GM12865 (cell line): ENCODE measurements around the gene FAM174B.

Source experiments
- DNase-seq: peaks from one replicate; pipeline ENCODE4 v3.0.0; 2010; ENCODE audit warnings: low read depth
- H3K4me3 ChIP-seq: 2 replicates; pipeline ENCODE4 v1.5.1; 2011; ENCODE audit warnings: mild to moderate bottlenecking, low read depth, low read length, control low read depth
- TF ChIP-seq, protein P1 (sequence below): IDR thresholded peaks from 2 replicates; pipeline ENCODE4 v1.5.1; 2011; ENCODE audit warnings: low read length, control low read depth, low read depth, inconsistent platforms; ENCODE audit not compliant: insufficient read depth; ENCODE audit errors: missing control alignments

The FAM174B gene

DNA sequence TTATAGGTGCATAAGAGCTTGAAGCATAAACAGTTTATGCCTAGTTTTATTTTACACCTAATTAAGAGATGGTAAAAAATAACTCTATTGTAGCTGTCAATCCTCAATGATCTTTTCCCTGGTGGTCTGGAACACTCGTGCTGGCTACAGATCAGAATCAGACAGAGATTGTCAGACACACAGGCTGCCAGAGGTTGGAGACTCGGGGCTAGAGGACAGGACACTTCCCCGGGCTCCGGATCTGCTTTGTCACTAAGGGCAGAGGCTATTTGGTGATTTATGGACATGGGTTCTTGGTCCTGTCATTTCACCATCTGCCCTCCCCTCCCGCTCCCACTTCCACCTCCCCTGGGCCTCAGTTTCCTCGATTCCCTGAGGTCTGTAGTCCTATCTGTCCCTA is 16.5 kb upstream of the FAM174B start:
- no peak for DNase-seq
- TF ChIP-seq, protein P1, sequence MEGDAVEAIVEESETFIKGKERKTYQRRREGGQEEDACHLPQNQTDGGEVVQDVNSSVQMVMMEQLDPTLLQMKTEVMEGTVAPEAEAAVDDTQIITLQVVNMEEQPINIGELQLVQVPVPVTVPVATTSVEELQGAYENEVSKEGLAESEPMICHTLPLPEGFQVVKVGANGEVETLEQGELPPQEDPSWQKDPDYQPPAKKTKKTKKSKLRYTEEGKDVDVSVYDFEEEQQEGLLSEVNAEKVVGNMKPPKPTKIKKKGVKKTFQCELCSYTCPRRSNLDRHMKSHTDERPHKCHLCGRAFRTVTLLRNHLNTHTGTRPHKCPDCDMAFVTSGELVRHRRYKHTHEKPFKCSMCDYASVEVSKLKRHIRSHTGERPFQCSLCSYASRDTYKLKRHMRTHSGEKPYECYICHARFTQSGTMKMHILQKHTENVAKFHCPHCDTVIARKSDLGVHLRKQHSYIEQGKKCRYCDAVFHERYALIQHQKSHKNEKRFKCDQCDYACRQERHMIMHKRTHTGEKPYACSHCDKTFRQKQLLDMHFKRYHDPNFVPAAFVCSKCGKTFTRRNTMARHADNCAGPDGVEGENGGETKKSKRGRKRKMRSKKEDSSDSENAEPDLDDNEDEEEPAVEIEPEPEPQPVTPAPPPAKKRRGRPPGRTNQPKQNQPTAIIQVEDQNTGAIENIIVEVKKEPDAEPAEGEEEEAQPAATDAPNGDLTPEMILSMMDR = no peak
- H3K4me3 ChIP-seq = no peak overlapping the region

GRCh38 chr15:92671406-92671805 is 15.8 kb upstream of the FAM174B start:
- DNase-seq = no peak
- H3K4me3 ChIP-seq = no peak overlapping the region
- TF ChIP-seq, protein P1 = no peak

DNA sequence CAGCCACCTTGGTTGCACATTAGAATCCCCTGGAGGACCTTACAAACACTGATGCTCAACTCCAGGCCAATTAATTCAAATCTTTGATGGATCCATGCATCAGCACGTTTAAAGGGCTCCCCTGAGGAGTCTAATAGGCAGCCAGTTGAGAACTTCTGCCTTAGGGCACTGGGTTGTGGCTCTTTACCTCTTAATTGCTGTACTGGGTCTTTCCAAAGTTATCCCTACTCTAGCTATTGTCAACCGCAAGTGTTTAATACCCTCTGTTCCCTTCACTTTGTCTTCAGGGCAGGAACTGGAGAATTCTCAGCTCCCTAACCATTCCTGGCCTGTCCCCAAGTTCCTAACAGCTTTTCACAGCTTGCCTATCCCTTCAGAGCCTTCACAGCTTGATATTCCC is 15.0 kb upstream of the FAM174B start:
- TF ChIP-seq, protein P1 = no peak
- DNase-seq = no peak
- H3K4me3 ChIP-seq = no peak overlapping the region

DNA sequence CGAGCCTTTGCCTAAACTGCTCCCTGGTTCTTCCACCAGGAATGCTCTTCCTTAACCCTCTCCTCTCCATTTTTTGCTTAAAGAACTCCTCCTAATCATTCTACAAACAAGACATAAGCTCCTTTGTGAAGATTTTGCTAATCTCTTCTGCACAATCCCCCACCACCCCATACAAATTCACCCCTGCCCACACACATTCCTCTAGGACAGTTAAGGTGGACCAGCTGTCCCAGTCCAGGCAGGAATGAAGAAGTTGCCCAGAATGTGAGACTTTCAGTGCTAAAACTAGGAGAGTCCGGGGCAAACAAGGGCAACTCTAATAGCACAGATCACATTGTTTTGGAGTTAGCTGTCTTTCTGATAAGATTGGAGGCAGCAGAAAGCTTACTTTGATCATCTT is 13.9 kb upstream of the FAM174B start:
- H3K4me3 ChIP-seq = no peak overlapping the region
- TF ChIP-seq, protein P1 = no peak
- DNase-seq = no peak

GRCh38 chr15:92668620-92669019 is 13.0 kb upstream of the FAM174B start:
- no peak overlapping the region for H3K4me3 ChIP-seq
- TF ChIP-seq, protein P1 = no peak
- no peak for DNase-seq

GRCh38 chr15:92667970-92668485 is 12.5 kb upstream of the FAM174B start:
- no peak overlapping the region for H3K4me3 ChIP-seq
- no peak for DNase-seq
- TF ChIP-seq, protein P1 = no peak

GRCh38 chr15:92667287-92667904 is 11.8 kb upstream of the FAM174B start:
- TF ChIP-seq, protein P1 = no peak
- DNase-seq = no peak
- H3K4me3 ChIP-seq = no peak overlapping the region
